Caco-2 (cell line): Measurements from ENCODE around the gene NPIPB8. TPM values are rescaled to one million over a fixed set of nuclear protein-coding genes. Genes with fewer than 3 reads are reported as not detected.
A peak's percentile ranks its signal among the peaks of the same experiment; 100 is the strongest.
"Not testable (repeated sequence)": the region's sequence is repeated elsewhere in the genome, so short reads cannot be mapped to it uniquely, and the experiment has no call there.

ENCODE experiments used
- BruUV-seq: library from RNA; stranded (reverse); fragments of 400-500 nt; replicated peaks from 2 replicates; lab custom pipeline; 2021; lab: Mats Ljungman, UMichigan
- CTCF ChIA-PET: fragments of 300-600 bp; sonication (Branson Sonifier 250); formaldehyde crosslinking; loops from one replicate; lab custom pipeline; 2022; ENCODE audit warnings: antibody characterized with exemption; lab: Charles Lee
- POLR2A ChIA-PET: fragments of 300-600 bp; sonication (Branson Sonifier 250); formaldehyde crosslinking; loops from one replicate; lab custom pipeline; 2022; ENCODE audit warnings: antibody characterized with exemption; lab: Charles Lee
- DNase-seq, 2 experiments: peaks; one replicate each; pipeline versions ENCODE4 v3.0.0 to v3.0.0-alpha.2; 2020 to 2022
- H3K27me3 ChIP-seq: replicated peaks from 2 replicates; pipeline ENCODE4 v1.6.0; 2011; ENCODE audit warnings: low read length; ENCODE audit not compliant: control insufficient read depth, insufficient read depth
- H3K36me3 ChIP-seq: 2 replicates; pipeline ENCODE4 v1.5.1; 2011; ENCODE audit warnings: low read length; ENCODE audit not compliant: control insufficient read depth, insufficient read depth
- H3K4me1 ChIP-seq: fragments of 250-450 bp; sonication (Bioruptor Pico); 2 replicates; pipeline ENCODE4 v1.5.1; 2020; ENCODE audit warnings: mild to moderate bottlenecking
- H3K4me3 ChIP-seq: 2 replicates; pipeline ENCODE4 v1.5.1; 2011; ENCODE audit warnings: low read depth, mild to moderate bottlenecking, control low read depth, low read length
- H3K9me3 ChIP-seq: fragments of 250-450 bp; sonication (Bioruptor Pico); 2 replicates; pipeline ENCODE4 v1.5.1; 2020; ENCODE audit warnings: mild to moderate bottlenecking, moderate library complexity
- H3K27ac Mint-ChIP-seq: one replicate; pipeline ENCODE4 v1.8.0; 2022; ENCODE audit warnings: mixed read lengths; ENCODE audit not compliant: unreplicated experiment
- H3K27me3 Mint-ChIP-seq: one replicate; pipeline ENCODE4 v1.8.0; 2022; ENCODE audit warnings: mixed read lengths; ENCODE audit not compliant: insufficient read depth, unreplicated experiment
- H3K36me3 Mint-ChIP-seq: one replicate; pipeline ENCODE4 v1.8.0; 2022; ENCODE audit warnings: mild to moderate bottlenecking, mixed read lengths; ENCODE audit not compliant: insufficient read depth, unreplicated experiment
- H3K4me1 Mint-ChIP-seq: one replicate; pipeline ENCODE4 v1.8.0; 2022; ENCODE audit warnings: low read depth, mixed read lengths; ENCODE audit not compliant: unreplicated experiment
- H3K4me3 Mint-ChIP-seq: one replicate; pipeline ENCODE4 v1.8.0; 2022; ENCODE audit warnings: mild to moderate bottlenecking, moderate library complexity, mixed read lengths; ENCODE audit not compliant: unreplicated experiment
- H3K9me3 Mint-ChIP-seq: one replicate; pipeline ENCODE4 v1.8.0; 2022; ENCODE audit warnings: mixed read lengths; ENCODE audit not compliant: unreplicated experiment
- CTCF ChIP-seq, 2 experiments: fragments of 200-600 bp in 1 of 2; IDR thresholded peaks; 1 replicate in 1 of 2; 2 replicates in 1 of 2; pipeline versions ENCODE4 v1.5.1 to v1.8.0; 2011 to 2022; ENCODE audit warnings: antibody characterized with exemption in 1 of 2, control low read depth in 1 of 2, inconsistent platforms in 1 of 2, low read depth in 1 of 2, low read length in 1 of 2, mild to moderate bottlenecking in 1 of 2, moderate library complexity in 1 of 2; ENCODE audit not compliant: insufficient read depth in 1 of 2, severe bottlenecking in 1 of 2, unreplicated experiment in 1 of 2
- intact Hi-C: fragments of 100-400 bp; cut with micrococcal nuclease; formaldehyde crosslinking; loops from one replicate; pipeline ENCODE4 v1.10.0; 2022; ENCODE audit not compliant: unreplicated experiment
- total RNA-seq: library from RNA; stranded (reverse); gene quantifications from 2 replicates; pipeline ENCODE4 v1.2.3, GENCODE V29; 2022

The NPIPB8 gene
- total RNA-seq, 1 experiment from 2014 or later: 0.48 TPM

- Mint-ChIP-seq H3K4me1 (peaks cover 12% of the 10 kb centered on the region), H3K36me3 (no peaks in the 10 kb centered on the region), H3K4me3 (no peak within 1 kb of the TSS), H3K27ac (peak within 1 kb of the TSS; percentile 55), H3K27me3 (no peaks in the 10 kb centered on the region), H3K9me3 (no peaks in the 10 kb centered on the region)
- Histone ChIP-seq H3K27me3 (no peaks in the 10 kb centered on the region), H3K36me3 (no peaks in the 10 kb centered on the region; the same call in 1 of the 2 replicates), H3K4me1 (peaks cover 9% of the 10 kb centered on the region), H3K4me3 (no peak within 1 kb of the TSS), H3K9me3 (no peaks in the 10 kb centered on the region)
- no peak for TF ChIP-seq CTCF (IDR thresholded peaks at IDR 0.05; ENCODE audit: insufficient read depth in 1 of 2, low read depth in 1 of 2, low read length in 1 of 2, severe bottlenecking in 1 of 2, unreplicated experiment in 1 of 2)
- ChIA-PET CTCF (no interaction called here), POLR2A (interaction anchor here (0.7 kb wide), 1 partner anchor 820 kb away, joined by 3 read pairs; no protein-coding TSS in a partner anchor)
- intact Hi-C loops: no loop called here
- no TSS peak for BruUV-seq
- peak in 1 of 2 experiments; percentile 44 for DNase-seq
These were observed 40.8 kb upstream of the NPIPB8 start, which contains the start of gene SULT1A2 for GRCh38 chr16:28596840-28597691. TSS of gene SULT1A2 (minus strand) at chr16:28597050. CDS start at chr16:28595930, 1,120 bp downstream.

GRCh38 chr16:28597692-28598261, 40.1 kb upstream of the NPIPB8 start:
- no TSS peak for BruUV-seq

GRCh38 chr16:28599377-28600285, 38.2 kb upstream of the NPIPB8 start:
- H3K4me1 ChIP-seq, H3K4me3 Mint-ChIP-seq, H3K27ac Mint-ChIP-seq, H3K9me3 ChIP-seq, H3K4me3 ChIP-seq, POLR2A ChIA-PET, CTCF ChIA-PET, BruUV-seq, H3K27me3 Mint-ChIP-seq, H3K9me3 Mint-ChIP-seq, DNase-seq, H3K27me3 ChIP-seq, H3K36me3 ChIP-seq, H3K36me3 Mint-ChIP-seq, intact Hi-C loops: not testable (repeated sequence)
- H3K4me1 Mint-ChIP-seq: peaks cover 12% of the 10 kb centered on the region

More at GRCh38 chr16:28597692-28598261, 40.1 kb upstream of the NPIPB8 start:
- H3K4me3 Mint-ChIP-seq: no peak overlapping the region
- Histone ChIP-seq H3K9me3 (no peaks in the 10 kb centered on the region), H3K27me3 (no peaks in the 10 kb centered on the region), H3K4me1 (peaks cover 9% of the 10 kb centered on the region), H3K4me3 (no peak overlapping the region), H3K36me3 (no peaks in the 10 kb centered on the region; the same call in 1 of the 2 replicates)
- ChIA-PET CTCF (no interaction called here), POLR2A (no interaction called here)
- peak in 1 of 2 experiments; percentile 30 for TF ChIP-seq CTCF (IDR thresholded peaks at IDR 0.05; ENCODE audit: insufficient read depth in 1 of 2, low read depth in 1 of 2, low read length in 1 of 2, severe bottlenecking in 1 of 2, unreplicated experiment in 1 of 2)
- no peaks in the 10 kb centered on the region for H3K9me3 Mint-ChIP-seq
- peak overlapping the region; percentile 55 for H3K27ac Mint-ChIP-seq
- H3K27me3 Mint-ChIP-seq: no peaks in the 10 kb centered on the region
- intact Hi-C loops: no loop called here
- peak; percentile 60 to 75 for DNase-seq
- H3K36me3 Mint-ChIP-seq: no peaks in the 10 kb centered on the region
- H3K4me1 Mint-ChIP-seq: peaks cover 12% of the 10 kb centered on the region

GRCh38 chr16:28600965-28601364, 36.9 kb upstream of the NPIPB8 start:
- intact Hi-C loops, H3K27ac Mint-ChIP-seq, BruUV-seq, H3K9me3 Mint-ChIP-seq, H3K36me3 ChIP-seq, DNase-seq, H3K4me1 ChIP-seq, H3K9me3 ChIP-seq, H3K4me3 Mint-ChIP-seq, H3K27me3 Mint-ChIP-seq, H3K4me3 ChIP-seq, CTCF ChIA-PET, H3K27me3 ChIP-seq, POLR2A ChIA-PET, H3K36me3 Mint-ChIP-seq: not testable (repeated sequence)
- peaks cover 12% of the 10 kb centered on the region for H3K4me1 Mint-ChIP-seq

GRCh38 chr16:28601589-28601988, 36.3 kb upstream of the NPIPB8 start:
- CTCF ChIA-PET, H3K36me3 Mint-ChIP-seq, H3K27me3 ChIP-seq, H3K27me3 Mint-ChIP-seq, H3K4me1 ChIP-seq, H3K9me3 Mint-ChIP-seq, DNase-seq, BruUV-seq, H3K9me3 ChIP-seq, H3K4me3 ChIP-seq, intact Hi-C loops, H3K4me3 Mint-ChIP-seq, H3K36me3 ChIP-seq, POLR2A ChIA-PET, H3K27ac Mint-ChIP-seq: not testable (repeated sequence)
- peaks cover 12% of the 10 kb centered on the region for H3K4me1 Mint-ChIP-seq
